RPMI8226 (cell line): Measurements from ENCODE around the gene ING3.
A peak's percentile ranks its signal among the peaks of the same experiment; 100 is the strongest.
"Not testable (repeated sequence)": the region's sequence is repeated elsewhere in the genome, so short reads cannot be mapped to it uniquely, and the experiment has no call there.

Experiments
- DNase-seq: peaks from one replicate; pipeline ENCODE4 v3.0.0-alpha.2; 2015

ING3 gene

GRCh38 chr7:120951309-120951699 is 727 bp downstream of the ING3 start:
- no peak for DNase-seq

- DNase-seq = peak; percentile 26
Measured at GRCh38 chr7:120951826-120952225, 1.2 kb downstream of the ING3 start.

- DNase-seq = no peak
Measured at GRCh38 chr7:120955577-120956149, 5.1 kb downstream of the ING3 start.

- DNase-seq = no peak
Measured at GRCh38 chr7:120959929-120960484, 9.4 kb downstream of the ING3 start.

- no peak for DNase-seq
Measured at GRCh38 chr7:120960714-120961113, 10.1 kb downstream of the ING3 start.

- no peak for DNase-seq
Measured at GRCh38 chr7:120961638-120962173, 11.1 kb downstream of the ING3 start.

GRCh38 chr7:120964088-120964487 is 13.5 kb downstream of the ING3 start:
- no peak for DNase-seq

GRCh38 chr7:120966961-120967360 is 16.4 kb downstream of the ING3 start:
- DNase-seq = no peak

- DNase-seq = no peak
Measured at GRCh38 chr7:120973849-120974248, 23.3 kb downstream of the ING3 start.

GRCh38 chr7:120979765-120980499 is 29.4 kb downstream of the ING3 start:
- no peak for DNase-seq

GRCh38 chr7:120981117-120981516 is 30.5 kb downstream of the ING3 start:
- no peak for DNase-seq

GRCh38 chr7:120981888-120982615 is 31.5 kb downstream of the ING3 start:
- no peak for DNase-seq

GRCh38 chr7:120983592-120983991 is 33.0 kb downstream of the ING3 start:
- not testable (repeated sequence) for DNase-seq

- no peak for DNase-seq
Measured at GRCh38 chr7:120984406-120984805, 33.8 kb downstream of the ING3 start.

- DNase-seq = no peak
Measured at GRCh38 chr7:120985130-120985758, 34.7 kb downstream of the ING3 start.

GRCh38 chr7:120985839-120986238 is 35.3 kb downstream of the ING3 start:
- no peak for DNase-seq

- no peak for DNase-seq
Measured at GRCh38 chr7:120986650-120987049, 36.1 kb downstream of the ING3 start.

- no peak for DNase-seq
Measured at GRCh38 chr7:120987280-120987679, 36.7 kb downstream of the ING3 start.

- peak; percentile 98 for DNase-seq
Measured at GRCh38 chr7:120987683-120988590, 37.4 kb downstream of the ING3 start.

GRCh38 chr7:120988591-120989256 is 38.1 kb downstream of the ING3 start, which contains the start of gene CPED1:
Gene CPED1, plus strand, starts transcription at chr7:120988711. Its CDS starts 911 bp downstream, at chr7:120989622.
- DNase-seq = peak; percentile 88
